Upper lobe of right lung (tissue), 1 donor: ENCODE measurements around the gene UBAP2. TPM values are rescaled to one million over a fixed set of nuclear protein-coding genes. Genes with fewer than 3 reads are reported as not detected.

Experiments
- ATAC-seq: fragments of 200-7000 bp; cut with Tn5 transposase; one replicate; pipeline ENCODE4 v1.9.1; 2020; ENCODE audit warnings: mild to moderate bottlenecking, moderate library complexity
- DNase-seq: peaks from one replicate; pipeline ENCODE4 v3.0.0-alpha.2; 2020
- H3K27ac ChIP-seq: fragments of 200-600 bp; one replicate; pipeline ENCODE4 v1.8.0; 2022
- H3K27me3 ChIP-seq: fragments of 200-600 bp; one replicate; pipeline ENCODE4 v1.8.0; 2022; ENCODE audit warnings: mild to moderate bottlenecking
- H3K36me3 ChIP-seq: fragments of 200-600 bp; one replicate; pipeline ENCODE4 v1.8.0; 2022
- H3K4me1 ChIP-seq: fragments of 200-600 bp; one replicate; pipeline ENCODE4 v1.8.0; 2022
- H3K4me3 ChIP-seq: fragments of 200-600 bp; one replicate; pipeline ENCODE4 v1.8.0; 2022; ENCODE audit warnings: mild to moderate bottlenecking
- H3K9me3 ChIP-seq: fragments of 200-600 bp; one replicate; pipeline ENCODE4 v1.8.0; 2022
- CTCF ChIP-seq: fragments of 200-600 bp; IDR thresholded peaks from one replicate; pipeline ENCODE4 v1.8.0; 2022; ENCODE audit warnings: antibody characterized with exemption
- intact Hi-C: fragments of 100-400 bp; cut with DNase I; formaldehyde crosslinking; loops from one replicate; pipeline ENCODE4 v1.11.0; 2022
- total RNA-seq: library from RNA; stranded (reverse); fragmentation: NEBNext Ultra II Directional; extraction: Animal tissue kit (Norgen Biotek cat#: 25700); gene quantifications from one replicate; pipeline ENCODE4 v1.2.1, GENCODE V29; 2021
- donor health status: DM: no; HTN: yes; CAD: no; lungs with severe emphysema.

The UBAP2 gene
- total RNA-seq, 1 donor from 2014 or later, result 36.2 TPM

- no peak overlapping the region for H3K4me3 ChIP-seq
- H3K27me3 ChIP-seq, result no peaks in the 10 kb centered on the region
- DNase-seq (no peak), ATAC-seq (no peak)
- peaks cover 19% of the 10 kb centered on the region for H3K4me1 ChIP-seq
- TF ChIP-seq CTCF, result no peak
- H3K27ac ChIP-seq, result no peak overlapping the region
- intact Hi-C loops, result no loop called here
- H3K36me3 ChIP-seq, result peaks cover under 1% of the 10 kb centered on the region
- H3K9me3 ChIP-seq, result no peaks in the 10 kb centered on the region
These were observed 167.1 kb downstream of the UBAP2 start for GRCh38 chr9:33881635-33882034.

- no peak for TF ChIP-seq CTCF
- intact Hi-C loops, result no loop called here
- no peak for DNase-seq
These were observed 168.2 kb downstream of the UBAP2 start for GRCh38 chr9:33880211-33881089.

GRCh38 chr9:33878691-33879366 lies 169.9 kb downstream of the UBAP2 start:
- Histone ChIP-seq H3K27me3 (no peaks in the 10 kb centered on the region), H3K36me3 (no peaks in the 10 kb centered on the region), H3K4me1 (peaks cover 4% of the 10 kb centered on the region), H3K27ac (no peak overlapping the region), H3K9me3 (no peaks in the 10 kb centered on the region), H3K4me3 (no peak overlapping the region)
- DNase-seq (no peak), ATAC-seq (no peak)
- intact Hi-C loops, result no loop called here
- no peak for TF ChIP-seq CTCF

More at GRCh38 chr9:33880211-33881089, 168.2 kb downstream of the UBAP2 start:
- H3K4me1 ChIP-seq, result peaks cover 14% of the 10 kb centered on the region
- H3K27me3 ChIP-seq, result no peaks in the 10 kb centered on the region
- no peak overlapping the region for H3K4me3 ChIP-seq
- no peak for ATAC-seq
- no peaks in the 10 kb centered on the region for H3K36me3 ChIP-seq
- H3K27ac ChIP-seq, result no peak overlapping the region
- H3K9me3 ChIP-seq, result no peaks in the 10 kb centered on the region

- intact Hi-C loops, result no loop called here
- Histone ChIP-seq H3K27me3 (no peaks in the 10 kb centered on the region), H3K4me1 (peaks cover 4% of the 10 kb centered on the region), H3K27ac (no peak overlapping the region), H3K36me3 (no peaks in the 10 kb centered on the region), H3K9me3 (no peaks in the 10 kb centered on the region), H3K4me3 (no peak overlapping the region)
- ATAC-seq (no peak), DNase-seq (no peak)
- TF ChIP-seq CTCF, result no peak
These were observed 170.8 kb downstream of the UBAP2 start for GRCh38 chr9:33877727-33878489.

Other genes with a start within 250 kb of the UBAP2 start
- 36.7 TPM for gene UBE2R2, start 231.7 kb downstream of the UBAP2 start, total RNA-seq
- 31.6 TPM for gene DCAF12, start 77.8 kb upstream of the UBAP2 start, total RNA-seq
- gene UBAP1, start 130.2 kb upstream of the UBAP2 start, total RNA-seq, result 51.9 TPM